Cortex of kidney (tissue), 1 donor: ENCODE measurements around the gene KCTD17.
"Not testable (repeated sequence)": the region's sequence is repeated elsewhere in the genome, so short reads cannot be mapped to it uniquely, and the experiment has no call there.

Source experiments
- DNase-seq: peaks from one replicate; lab custom pipeline; 2025; lab: John Stamatoyannopoulos, UW

KCTD17 gene

DNA sequence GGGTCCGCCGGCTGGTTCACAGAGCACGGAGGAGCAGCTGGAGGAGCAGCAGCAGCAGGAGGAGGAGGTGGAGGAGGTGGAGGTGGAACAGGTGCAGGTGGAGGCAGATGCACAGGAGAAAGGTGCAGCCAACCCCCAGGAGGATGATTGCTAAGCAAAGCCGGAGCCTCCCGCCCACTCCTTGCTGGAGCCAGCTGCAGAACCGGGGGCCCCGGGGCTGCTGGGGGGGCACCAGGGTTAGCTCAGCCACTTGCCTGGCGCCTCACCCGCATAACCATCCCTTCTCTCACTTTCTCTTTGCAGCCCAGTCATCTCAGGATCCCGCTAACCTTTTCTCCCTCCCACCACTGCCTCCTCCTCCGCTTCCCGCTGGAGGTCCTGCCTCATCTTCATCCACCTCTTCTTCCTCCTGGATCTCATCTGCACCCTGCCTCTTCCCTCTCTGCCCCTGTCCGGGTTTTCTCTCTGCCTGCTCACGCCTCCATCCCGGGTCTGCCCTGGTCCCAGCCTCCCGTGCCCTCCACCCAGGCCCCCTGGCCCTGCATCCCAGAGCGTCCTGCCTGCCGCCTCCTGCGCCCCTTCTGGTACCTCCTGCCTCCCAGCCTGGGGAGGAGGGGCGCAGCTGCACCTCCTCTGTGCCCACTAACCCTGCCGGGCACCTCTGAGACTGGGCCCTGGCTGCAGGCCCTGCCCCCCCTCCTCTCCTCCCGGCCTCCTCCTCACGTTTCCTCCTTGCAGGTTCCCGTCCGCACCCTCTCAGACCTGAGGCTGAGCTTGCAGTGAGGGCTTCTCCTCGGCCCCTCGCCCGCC lies 9.5 kb downstream of the KCTD17 start:
- DNase-seq: no peak

DNA sequence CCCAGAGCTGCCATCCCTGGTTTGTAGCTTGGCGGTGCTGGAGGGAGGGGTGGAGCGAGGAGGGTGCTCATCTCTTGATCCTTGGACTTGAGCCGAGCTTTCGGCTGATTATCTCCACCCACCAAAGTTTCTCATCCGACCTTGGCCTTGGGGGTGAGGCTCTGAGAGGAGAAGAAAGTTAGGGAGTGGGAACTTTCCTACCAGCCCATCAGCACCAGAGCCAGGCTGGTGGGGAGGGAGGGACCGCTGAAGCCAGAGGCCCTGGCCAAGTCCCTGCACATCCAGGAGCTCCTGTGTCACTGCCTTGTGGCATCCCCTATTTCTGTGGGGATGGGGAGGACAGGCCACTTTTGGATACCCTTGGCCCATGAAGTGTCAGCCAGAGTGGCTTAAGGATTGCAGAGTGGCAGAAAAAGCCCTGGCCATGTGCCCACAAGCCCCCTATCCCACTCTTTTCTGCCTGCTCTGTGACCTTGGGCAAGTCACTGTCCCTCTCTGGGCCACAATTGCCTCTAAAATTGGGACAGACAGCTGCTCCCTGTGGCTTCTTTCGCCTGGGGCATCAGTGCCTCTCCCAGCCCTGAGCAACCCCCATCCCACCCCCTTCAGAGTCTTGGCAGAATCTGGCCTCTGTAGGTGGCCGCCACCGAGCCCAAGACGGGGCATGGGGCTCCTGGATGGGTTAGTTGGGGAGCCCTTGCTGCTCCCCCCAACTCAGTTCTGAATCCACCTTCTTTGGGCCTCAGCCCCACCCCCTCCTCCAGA lies 10.3 kb downstream of the KCTD17 start:
- DNase-seq: no peak

DNA sequence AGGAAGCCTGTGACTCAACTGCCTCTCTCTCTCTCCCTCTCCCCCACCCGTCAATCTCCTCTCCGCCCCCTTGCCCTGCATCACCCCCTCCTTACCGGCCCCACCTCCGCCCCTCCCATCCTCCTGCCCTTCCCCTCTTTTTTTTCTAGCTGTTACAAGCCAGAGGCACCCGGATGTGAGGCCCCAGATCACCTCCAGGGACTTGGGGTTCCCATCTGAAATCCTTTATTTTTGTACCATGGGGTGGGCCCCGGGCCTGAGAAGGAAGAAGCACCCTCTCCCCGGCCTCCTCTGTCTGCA lies 10.8 kb downstream of the KCTD17 start:
- DNase-seq: no peak

DNA sequence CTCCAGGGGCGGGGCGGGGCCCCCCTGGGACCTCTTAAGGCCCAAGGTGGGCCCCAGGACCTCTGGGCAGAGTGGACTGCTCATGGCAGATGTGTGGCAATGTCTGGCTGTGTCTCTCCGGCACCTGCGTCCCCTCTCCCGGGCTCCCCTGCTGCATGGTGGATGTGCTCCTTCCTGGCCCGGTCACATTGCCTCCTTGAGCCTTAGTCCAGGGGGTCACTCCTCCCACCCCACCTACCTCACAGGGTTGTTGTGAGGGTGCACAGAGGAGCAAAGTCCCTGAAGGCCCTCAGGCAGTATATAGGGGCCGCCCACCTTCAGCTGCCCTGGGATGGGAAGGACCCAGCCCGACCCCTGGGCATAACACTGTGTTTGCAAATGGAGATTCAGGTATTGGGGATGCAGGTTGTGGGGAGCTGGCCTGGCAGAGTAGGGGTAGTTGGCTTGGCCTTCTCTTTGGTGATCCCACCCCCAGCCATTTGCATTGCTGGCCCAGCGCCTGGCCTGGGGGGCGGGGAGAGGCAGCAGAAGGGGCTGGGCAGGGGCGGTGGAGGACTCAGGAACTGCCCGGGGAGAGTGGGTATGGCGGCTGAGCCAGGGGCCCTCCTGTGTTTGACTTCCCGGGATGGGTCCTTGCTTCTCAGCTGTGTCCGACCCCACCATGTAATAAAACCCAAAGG lies 11.3 kb downstream of the KCTD17 start:
- no peak for DNase-seq

DNA sequence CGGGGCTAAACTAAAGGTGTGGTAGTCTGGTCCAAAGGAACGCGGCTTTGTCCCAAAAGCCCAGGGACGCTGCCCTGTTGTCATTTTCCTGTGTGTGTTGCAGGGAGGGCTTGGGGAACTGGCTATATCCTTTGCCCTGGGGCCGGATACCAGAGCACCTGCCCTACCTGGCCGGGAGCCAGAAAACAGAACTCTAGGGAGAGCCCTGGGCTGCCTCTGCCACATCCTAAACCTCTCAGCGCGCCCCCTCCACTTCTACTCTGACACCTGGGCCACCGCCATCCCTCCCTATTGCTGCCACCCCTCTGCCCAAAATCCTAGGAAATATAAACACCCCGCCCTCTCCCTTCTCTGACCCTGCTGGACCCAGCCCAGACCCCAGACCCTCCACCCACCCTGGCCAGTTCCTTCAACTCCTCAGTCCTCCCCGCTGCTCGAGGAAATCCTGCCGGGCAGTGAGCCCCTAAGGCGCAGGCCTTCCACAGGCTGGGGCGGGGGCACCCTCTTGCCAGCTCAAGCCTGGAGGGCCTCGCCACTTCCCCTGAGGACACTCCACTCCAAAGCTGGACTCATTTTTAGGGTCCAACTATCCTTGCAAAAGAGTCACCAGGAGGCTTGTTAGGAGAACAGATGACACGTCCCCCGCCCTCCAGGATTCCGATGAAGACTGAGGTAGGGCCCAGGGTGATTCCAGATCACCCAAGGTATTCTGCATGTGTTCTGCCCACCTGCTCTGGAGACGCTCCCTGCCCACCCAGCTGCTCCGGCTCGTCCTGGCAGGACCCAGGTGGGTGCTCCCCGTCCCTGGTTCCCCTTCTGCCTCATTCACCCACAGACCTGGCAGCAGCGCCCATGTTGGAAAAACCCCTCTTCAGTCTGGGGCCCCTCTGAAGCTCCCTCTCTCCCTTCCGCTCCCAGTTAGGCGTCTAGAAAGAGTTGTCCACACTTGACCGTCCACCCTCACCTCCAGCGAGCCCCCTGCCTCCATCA lies 12.2 kb downstream of the KCTD17 start:
- DNase-seq: no peak

DNA sequence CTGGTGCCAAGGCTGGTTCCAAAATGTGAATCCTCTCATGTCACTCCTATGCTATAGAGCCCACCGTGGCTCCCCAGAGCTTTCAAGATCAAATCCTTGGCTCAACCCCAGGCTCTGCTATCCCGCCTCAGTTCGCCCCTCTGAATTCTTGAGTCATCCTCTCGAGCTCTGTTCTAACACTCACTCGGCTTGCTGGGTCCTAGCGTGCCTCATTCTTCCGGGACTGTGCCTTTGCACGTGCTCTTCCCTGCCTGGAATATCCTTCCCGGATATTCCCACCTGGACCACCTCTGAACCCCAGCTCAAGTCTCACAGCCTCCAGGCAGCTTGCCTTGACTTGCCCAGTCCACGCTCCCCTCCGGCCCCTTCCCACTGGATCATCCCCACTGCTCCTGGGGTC lies 13.0 kb downstream of the KCTD17 start:
- DNase-seq: no peak

DNA sequence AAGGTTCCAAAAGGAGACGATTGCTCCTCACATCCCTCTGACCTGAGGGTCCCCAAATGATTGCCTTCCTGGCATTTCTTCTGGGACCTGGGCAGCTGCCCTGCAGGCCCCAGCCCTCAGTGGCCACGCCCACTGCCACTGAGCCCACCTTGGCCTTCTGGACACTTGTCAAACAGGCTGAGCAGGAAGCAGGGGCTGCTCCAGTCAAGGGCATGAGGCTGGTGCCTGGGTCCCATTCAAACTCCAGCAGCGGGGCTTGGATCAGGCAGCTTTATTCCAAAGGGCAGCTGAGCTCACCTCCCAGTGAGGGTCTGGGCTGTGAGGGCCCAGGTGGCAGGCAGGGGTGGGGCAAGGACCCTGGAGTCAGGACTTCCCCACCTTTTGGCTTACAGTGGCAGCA lies 13.6 kb downstream of the KCTD17 start:
- no peak for DNase-seq

DNA sequence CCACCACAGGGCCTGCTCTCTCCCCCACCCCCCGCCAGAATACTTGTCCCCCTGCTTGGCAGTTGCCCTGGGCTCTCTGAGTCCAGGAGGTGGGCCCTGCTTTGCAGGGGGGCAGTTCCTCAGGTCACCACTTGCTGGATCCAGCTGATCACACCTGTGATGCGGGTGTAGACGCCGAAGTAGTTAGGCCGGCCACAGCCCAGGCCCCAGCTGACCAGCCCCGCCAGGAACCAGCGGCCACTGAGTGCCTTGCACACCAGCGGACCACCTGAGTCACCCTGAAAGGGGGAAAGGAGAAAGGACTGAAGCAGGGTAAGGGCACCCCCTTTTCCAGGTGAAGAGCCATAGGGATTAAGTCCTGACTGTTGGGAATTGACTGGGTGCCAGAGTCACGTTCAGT lies 14.4 kb downstream of the KCTD17 start:
- DNase-seq: no peak

DNA sequence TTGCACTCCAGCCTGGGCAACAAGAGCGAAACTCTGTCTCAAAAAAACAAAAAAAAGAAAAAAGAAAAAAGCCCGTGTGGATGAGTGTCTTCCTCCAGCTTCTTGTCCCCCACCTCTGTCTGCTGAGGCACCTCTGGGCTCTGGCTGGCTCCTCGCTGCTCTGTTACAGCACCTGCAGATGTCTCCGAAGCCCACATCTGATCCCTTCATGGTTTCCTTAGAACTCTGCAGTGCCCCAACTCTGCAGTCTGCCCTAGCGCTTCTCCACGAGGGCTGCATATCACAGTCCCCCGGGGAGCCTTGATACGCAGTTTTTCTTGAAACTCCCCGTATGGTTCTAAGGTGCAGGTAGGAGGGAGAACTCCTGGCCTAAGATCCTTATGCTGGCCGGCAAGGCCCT lies 15.9 kb downstream of the KCTD17 start:
- no peak for DNase-seq

DNA sequence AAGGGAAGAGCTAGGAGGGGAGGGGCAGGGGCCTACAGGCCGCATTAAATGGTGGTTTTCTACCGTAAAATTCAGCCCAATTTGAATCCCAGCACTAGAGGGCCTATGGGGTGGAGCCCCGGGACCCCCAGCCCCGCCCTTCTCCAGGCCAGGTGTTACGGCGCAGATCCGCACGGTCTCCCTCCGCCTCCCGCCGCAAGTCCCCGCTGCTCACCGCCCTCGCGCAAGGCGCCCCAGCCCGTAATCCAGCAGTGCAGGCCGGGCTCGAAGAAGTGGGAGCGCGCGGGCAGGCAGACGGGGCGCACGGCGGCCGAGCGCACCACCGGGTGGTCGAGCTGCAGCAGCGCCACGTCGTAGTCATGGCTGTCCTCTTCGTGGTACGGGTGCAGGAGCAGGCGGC lies 17.3 kb downstream of the KCTD17 start:
- no peak for DNase-seq

DNA sequence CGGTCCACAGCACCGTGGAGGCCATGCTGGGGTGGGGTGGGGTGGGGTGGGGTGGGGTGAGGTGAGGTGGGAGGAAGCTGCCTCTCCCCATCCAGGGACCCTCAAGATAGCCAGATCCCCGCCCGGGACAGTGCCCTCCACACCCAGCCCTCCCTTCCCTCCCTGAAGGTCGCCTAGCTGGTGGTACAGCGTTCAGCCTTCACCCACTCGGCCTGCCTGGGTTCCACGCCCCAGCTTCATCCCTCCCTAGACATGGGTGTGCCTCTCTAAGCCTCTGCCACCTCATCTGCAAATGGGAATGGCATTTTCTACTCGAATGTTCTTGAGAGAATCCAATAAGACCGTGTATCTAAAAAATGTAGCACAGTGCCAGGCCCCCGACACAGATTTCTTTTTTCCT lies 17.8 kb downstream of the KCTD17 start:
- no peak for DNase-seq

DNA sequence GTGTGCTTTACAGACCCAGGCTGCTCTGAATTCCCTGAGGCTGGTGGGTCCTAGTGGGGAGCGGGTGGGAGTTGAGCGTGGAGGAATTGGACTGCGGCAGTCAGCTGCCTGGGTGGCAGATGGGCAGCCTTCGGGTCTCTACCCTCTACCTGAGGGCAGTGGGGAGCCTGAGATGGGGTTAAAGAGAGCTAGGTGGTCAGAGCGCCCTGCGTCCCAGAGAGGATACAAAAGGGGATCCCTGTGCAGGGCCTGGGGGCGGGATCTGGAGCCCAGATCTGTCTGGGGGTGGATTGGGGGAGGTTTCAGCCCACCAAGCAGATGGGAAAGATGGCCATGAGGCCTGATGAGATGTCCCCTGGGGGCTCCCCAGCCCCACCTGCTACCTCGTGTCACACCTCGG lies 18.2 kb downstream of the KCTD17 start:
- DNase-seq: no peak

DNA sequence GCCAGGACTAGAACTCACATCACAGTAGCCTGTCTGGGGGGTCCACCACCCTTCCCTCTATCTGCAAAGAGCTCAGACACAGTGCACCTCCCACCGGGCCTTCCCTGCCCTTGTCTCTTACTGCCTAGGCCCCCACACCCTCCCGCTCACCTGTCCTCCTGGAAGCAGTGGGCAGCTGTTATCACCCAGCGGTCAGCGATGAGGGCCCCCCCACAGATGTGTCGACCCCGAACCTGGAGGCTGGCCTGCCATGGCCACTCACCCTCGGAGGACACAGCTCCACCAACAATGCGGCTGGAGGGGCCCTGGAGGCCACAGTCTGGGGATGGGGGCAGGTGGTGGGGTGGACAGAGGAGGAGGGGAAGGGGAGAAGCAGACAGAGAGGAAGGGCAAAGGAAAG lies 18.8 kb downstream of the KCTD17 start:
- DNase-seq: no peak

DNA sequence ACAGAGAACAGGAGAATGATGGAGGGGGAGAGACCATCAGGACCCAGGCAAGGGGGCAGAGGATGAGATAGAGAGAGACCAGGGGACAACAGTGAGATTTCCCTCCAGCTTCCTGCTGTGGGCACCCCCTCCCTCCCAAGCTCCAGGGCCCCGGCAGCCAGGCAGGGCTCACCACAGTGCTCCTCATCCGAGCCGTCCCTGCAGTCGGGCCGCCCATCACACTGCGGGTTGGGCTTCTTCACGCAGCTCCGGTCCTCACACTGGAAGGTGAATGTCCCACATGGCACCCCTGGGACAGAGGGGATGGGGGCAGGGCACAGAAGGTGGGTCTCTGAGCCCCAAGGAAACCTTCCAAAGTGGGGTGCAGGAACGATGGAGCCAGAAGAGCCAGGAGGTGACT lies 19.2 kb downstream of the KCTD17 start:
- DNase-seq: no peak

DNA sequence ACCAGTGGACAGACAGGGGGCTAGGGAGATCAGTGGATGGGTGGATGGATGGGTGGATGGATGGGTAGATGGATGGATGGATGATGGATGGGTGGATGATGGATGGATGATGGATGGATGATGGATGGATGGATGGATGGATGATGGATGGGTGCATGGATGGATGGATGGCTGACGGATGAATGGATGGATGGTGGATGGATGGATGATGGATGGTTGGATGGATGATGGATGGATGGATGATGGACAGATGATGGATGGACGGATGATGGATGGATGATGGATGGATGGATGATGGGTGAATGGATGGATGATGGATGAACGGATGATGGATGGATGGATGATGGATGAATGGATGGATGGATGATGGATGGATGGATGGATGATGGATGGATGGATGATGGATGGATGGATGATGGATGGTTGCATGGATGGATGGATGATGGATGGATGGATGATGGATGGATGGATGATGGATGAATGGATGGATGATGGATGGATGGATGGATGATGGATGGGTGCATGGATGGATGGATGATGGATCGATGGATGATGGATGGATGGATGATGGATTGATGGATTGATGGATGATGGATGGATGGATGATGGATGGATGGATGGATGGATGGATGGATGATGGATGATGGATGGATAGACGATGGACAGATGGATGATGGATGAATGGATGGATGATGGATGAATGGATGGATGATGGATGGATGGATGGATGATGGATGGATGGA lies 20.5 kb downstream of the KCTD17 start:
- not testable (repeated sequence) for DNase-seq

DNA sequence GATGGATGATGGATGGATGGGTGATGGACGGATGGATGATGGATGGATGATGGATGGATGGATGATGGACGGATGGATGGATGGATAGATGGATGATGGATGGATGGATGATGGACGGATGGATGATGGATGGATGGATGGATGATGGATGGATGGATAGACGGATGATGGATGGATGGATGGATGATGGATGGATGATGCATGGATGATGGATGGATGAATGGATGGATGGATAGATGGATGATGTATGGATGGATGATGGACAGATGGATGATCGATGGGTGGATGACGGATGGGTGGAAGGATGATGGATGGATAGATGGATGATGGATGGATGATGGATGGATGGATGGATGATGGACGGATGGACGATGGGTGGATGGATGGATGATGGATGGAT lies 21.1 kb downstream of the KCTD17 start:
- DNase-seq: no peak

DNA sequence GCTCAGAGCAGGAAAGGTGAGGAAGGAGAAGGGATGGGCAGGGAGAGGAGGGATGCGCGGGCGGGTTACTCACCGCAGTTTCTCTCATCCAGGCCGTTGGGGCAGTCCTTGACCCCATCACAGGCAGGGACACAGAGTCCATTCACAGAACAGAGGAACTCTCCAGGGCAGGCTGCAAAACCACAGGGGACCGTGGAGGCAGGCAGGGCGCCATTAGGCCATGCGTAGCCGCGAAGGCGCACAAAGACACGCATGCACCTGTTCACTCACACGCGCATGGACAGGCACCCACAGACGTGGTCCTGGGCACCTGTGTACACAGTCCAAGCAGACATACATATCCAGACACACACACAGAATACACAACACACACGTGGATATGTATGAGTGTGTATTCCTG lies 23.0 kb downstream of the KCTD17 start:
- no peak for DNase-seq

DNA sequence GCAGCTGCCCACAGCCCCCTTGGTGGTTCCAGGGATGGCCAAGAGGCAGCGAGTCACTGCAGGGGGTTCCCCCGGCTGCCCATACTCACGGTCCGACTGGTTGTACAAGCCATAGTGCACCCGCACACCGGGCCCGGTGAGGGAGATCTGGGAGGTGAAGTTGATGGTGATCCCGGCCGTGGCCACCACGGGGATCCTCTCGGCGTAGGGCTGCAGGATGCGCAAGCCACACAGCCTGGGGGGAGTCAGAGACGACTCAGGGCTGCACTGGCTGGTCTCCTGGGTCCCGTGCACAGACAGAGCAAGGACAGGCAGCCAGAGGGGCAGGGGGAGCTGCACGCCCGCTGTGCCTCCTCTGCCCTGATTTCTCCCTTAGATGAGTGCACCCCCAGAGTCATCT lies 23.5 kb downstream of the KCTD17 start:
- no peak for DNase-seq

DNA sequence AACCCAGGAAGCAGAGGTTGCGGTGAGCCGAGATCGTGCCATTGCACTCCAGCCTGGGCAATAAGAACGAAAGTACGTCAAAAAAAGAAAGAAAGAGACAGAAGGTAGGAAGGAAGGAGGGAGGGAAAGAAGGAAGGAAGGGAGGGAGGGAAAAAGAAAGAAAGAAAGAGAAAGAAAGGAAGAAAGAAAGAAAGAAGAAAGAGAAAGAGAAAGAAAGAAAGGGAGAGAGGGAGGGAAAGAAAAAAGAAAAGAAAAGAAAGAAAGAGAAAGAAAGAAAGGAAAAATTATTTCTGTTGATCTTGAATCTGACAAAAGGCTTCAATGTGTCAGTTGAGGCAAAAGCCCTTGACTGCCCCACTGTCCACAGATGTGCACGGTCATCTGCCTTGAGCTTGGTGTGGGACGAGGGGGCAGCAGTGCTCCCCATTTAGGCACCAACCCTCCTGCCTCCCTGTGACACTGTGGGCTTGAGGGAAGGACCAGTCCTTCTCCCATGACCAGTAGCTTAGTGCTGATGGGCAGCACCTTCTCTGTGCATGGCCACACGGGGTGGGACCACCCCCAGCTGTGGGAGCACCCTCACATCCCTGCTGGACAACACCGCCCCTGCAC lies 24.4 kb downstream of the KCTD17 start:
- no peak for DNase-seq

DNA sequence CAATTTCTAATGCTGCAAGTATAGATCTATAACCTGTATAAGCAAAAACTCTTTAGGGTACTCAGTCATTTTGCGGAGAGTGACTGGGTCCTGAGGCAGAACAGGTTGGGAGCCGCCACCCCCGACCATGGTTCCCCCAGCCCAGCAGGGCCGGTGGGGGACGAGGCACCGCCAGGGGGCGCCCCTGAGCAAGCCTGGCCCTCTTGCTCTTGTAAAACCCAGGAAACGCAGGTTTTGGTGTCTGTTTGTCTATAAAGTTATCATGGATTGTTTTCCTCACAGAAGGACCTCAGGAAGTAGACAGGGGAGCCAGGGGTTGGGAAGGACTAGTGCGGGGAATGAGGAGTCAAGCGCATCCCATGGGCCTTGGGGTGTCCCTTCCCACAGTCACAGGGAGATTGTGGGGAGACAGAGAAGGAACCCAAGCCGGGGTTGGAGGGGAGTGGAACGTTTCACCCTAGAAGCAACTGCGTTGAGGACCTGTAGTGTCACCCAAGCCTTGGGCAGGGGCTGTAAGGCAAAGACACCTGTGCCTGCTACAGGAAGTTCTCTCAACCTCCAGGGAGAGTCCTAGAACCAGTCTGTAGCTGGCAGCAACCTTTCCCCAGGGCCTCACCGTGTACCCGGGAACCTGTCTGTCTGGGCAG lies 26.4 kb downstream of the KCTD17 start:
- DNase-seq: no peak
